ENCODE data around the gene TLN1. TPM values are rescaled to one million over a fixed set of nuclear protein-coding genes. Genes with fewer than 3 reads are reported as not detected.

Gene TLN1
- polyA plus RNA-seq, 4 donors, result 82.1 to 103 (median 88.5) TPM

DNA sequence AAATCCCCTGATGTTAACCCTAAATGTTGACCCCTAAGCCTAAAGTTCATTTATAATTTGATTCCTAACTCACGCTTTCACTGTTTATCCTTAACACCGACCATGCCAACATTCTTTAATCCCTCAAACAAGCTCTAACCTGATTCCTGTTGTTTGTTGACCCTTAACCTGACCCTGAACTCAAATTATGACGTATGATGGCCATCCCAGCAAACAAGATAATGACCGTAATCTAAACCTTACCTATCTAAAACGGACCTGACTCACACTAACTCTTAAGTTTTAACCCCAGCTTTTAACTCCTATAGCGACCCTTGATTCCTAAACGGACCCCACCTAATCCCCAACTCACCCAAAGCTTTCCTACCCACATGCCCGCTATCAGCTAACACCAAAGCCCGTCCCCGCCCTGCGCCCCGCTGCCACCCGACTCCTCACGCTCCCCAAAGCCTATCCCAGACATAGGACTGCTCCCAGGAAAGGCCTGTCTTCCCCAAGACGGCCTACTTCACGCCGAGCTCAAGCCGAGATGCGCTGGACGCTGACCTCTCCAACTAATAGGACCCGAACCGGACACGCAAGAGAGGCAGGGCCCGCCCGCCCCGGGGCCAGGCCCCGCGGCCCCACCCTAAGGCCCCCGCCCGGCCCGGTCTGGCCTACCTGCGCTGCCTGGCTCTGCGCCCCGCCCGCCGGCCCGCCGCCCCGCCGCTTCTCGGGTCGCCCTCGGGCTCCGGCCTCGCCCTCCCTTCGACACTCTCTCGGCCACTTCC lies 395 bp downstream of the TLN1 start:
- peak in 1 of 2 donors; percentile 46 for DNase-seq
- Histone ChIP-seq H3K9me3 (ENCODE audit: control insufficient read depth in 2 of 2, insufficient read depth in 1 of 2, low read depth in 1 of 2, low read length in 1 of 2) (no peaks in the 10 kb centered on the region), H3K4me3 (ENCODE audit: low read depth in 1 of 3, low read length in 3 of 3) (peak overlapping the region; percentile 79 to 84 (median 80)), H3K27ac (ENCODE audit: low read depth in 1 of 3, low read length in 2 of 3) (peak overlapping the region; percentile 96 to 98 (median 98)), H3K36me3 (ENCODE audit: control insufficient read depth in 3 of 3, insufficient read depth in 2 of 3, low read depth in 1 of 3, low read length in 3 of 3) (peaks cover 0 to 30% (median 6%) of the 10 kb centered on the region in 3 donors), H3K27me3 (ENCODE audit: control insufficient read depth in 3 of 3, insufficient read depth in 3 of 3, low read length in 3 of 3) (no peaks in the 10 kb centered on the region), H3K4me1 (ENCODE audit: control insufficient read depth in 3 of 3, insufficient read depth in 2 of 3, low read depth in 1 of 3, low read length in 2 of 3) (peaks cover 17 to 53% (median 31%) of the 10 kb centered on the region in 3 donors)
- WGBS, 3 donors, result 0 to 1% (median 0%) methylated on average over 29 to 47 of the region's 47 CpGs
- no peak for FAIRE-seq

DNA sequence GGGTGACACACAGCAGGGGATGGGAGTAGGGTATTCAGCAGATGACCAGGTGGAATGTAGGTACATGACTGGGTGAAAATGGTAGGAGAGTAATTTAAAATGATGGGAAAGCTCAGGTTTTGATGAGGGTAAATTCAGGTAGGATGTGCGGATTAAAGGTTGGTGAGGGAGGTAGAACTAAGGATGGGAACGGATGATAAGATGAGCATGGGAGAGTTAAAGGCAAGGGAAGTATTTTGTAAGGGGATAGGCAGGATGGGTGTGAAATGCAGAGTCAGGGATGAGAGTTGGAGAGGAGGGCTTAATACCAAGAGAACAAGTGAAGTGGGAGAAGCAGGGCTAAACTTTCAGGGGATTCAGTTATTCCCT lies 1.5 kb downstream of the TLN1 start:
- Histone ChIP-seq H3K4me3 (ENCODE audit: low read depth in 1 of 3, low read length in 3 of 3) (peak overlapping the region in 2 of 3 donors; percentile 80 to 84), H3K27me3 (ENCODE audit: control insufficient read depth in 3 of 3, insufficient read depth in 3 of 3, low read length in 3 of 3) (no peaks in the 10 kb centered on the region), H3K9me3 (ENCODE audit: control insufficient read depth in 2 of 2, insufficient read depth in 1 of 2, low read depth in 1 of 2, low read length in 1 of 2) (no peaks in the 10 kb centered on the region), H3K4me1 (ENCODE audit: control insufficient read depth in 3 of 3, insufficient read depth in 2 of 3, low read depth in 1 of 3, low read length in 2 of 3) (peaks cover 19 to 60% (median 31%) of the 10 kb centered on the region in 3 donors), H3K27ac (ENCODE audit: low read depth in 1 of 3, low read length in 2 of 3) (peak overlapping the region; percentile 96 to 98 (median 98)), H3K36me3 (ENCODE audit: control insufficient read depth in 3 of 3, insufficient read depth in 2 of 3, low read depth in 1 of 3, low read length in 3 of 3) (peaks cover 0 to 30% (median 8%) of the 10 kb centered on the region in 3 donors)
- no peak for FAIRE-seq
- no peak for DNase-seq
- WGBS, 3 donors, result 68 to 87% (median 74%) methylated on average over 2 of the region's 2 CpGs

DNA sequence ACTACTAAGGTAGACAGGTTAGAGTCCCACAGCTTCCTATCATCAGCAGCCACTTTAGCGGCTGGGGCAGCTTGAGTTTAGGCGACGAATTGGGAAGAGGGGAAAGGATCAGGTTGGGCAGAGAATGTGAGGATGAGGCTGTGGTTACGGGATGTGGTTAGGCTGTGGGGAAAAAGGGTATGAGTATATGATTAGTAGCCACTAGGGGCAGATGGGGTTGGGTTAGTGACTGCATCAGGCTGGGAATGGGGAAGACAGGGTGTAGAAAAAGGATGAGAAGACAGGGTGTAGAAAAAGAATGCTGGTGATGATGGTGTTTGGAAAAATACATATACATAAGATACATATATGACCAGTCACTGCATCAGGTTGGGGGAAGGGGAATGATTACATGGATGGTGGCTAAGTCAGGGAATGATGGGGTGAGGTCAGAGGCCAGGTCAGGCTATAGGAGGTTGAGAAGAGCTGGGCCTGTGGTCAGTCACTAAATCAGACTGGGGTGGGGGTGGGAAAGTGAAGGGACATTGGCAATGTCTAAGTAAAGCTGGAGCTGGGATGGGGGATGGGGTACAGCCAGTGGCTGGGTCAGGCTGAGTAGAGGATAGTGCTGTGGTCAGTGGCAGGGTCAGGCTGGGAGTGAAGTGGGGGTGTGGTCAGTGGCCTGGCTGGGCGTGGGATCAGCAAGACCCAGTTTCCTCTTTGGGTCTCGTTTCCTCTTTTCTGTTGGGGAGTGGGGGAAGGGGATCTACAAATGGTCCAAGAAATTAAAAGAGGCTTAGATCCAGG lies 2.1 kb downstream of the TLN1 start:
- H3K4me3 ChIP-seq (ENCODE audit: low read depth in 1 of 3, low read length in 3 of 3), result peak overlapping the region in 2 of 3 donors; percentile 11 to 16
- peak overlapping the region; percentile 17 to 98 (median 96) for H3K27ac ChIP-seq (ENCODE audit: low read depth in 1 of 3, low read length in 2 of 3)
- WGBS, 3 donors, result 17 to 42% (median 32%) methylated on average over 6 of the region's 6 CpGs
- H3K9me3 ChIP-seq (ENCODE audit: control insufficient read depth in 2 of 2, insufficient read depth in 1 of 2, low read depth in 1 of 2, low read length in 1 of 2), result no peaks in the 10 kb centered on the region
- peaks cover 19 to 60% (median 31%) of the 10 kb centered on the region in 3 donors for H3K4me1 ChIP-seq (ENCODE audit: control insufficient read depth in 3 of 3, insufficient read depth in 2 of 3, low read depth in 1 of 3, low read length in 2 of 3)
- FAIRE-seq, result no peak
- H3K27me3 ChIP-seq (ENCODE audit: control insufficient read depth in 3 of 3, insufficient read depth in 3 of 3, low read length in 3 of 3), result no peaks in the 10 kb centered on the region
- H3K36me3 ChIP-seq (ENCODE audit: control insufficient read depth in 3 of 3, insufficient read depth in 2 of 3, low read depth in 1 of 3, low read length in 3 of 3), result peaks cover 0 to 36% (median 11%) of the 10 kb centered on the region in 3 donors
- peak; percentile 58 to 69 for DNase-seq

DNA sequence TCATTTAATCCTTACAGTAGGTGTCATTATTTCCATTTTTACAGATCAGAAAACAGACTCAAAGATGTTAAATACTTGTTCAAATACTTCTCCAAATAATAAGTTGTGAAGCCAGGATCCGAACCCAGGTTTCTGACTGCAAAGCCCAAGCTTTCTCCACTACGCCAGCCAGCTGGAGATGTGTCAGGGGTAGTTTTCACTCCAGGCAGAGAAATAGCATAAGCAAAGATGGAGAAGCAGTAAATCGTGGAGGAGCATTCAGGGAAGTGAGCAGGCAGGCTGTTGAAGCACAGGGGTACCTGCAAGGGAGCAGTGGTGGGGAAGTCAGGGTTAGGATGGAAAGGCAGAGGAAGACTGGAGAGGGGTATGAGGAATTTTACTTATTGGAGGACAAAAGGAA lies 2.9 kb downstream of the TLN1 start:
- Histone ChIP-seq H3K36me3 (ENCODE audit: control insufficient read depth in 3 of 3, insufficient read depth in 2 of 3, low read depth in 1 of 3, low read length in 3 of 3) (peaks cover 0 to 40% (median 14%) of the 10 kb centered on the region in 3 donors), H3K27me3 (ENCODE audit: control insufficient read depth in 3 of 3, insufficient read depth in 3 of 3, low read length in 3 of 3) (no peaks in the 10 kb centered on the region), H3K4me3 (ENCODE audit: low read depth in 1 of 3, low read length in 3 of 3) (peak overlapping the region in 2 of 3 donors; percentile 11 to 16), H3K27ac (ENCODE audit: low read depth in 1 of 3, low read length in 2 of 3) (peak overlapping the region; percentile 17 to 98 (median 67)), H3K4me1 (ENCODE audit: control insufficient read depth in 3 of 3, insufficient read depth in 2 of 3, low read depth in 1 of 3, low read length in 2 of 3) (peaks cover 19 to 60% (median 31%) of the 10 kb centered on the region in 3 donors), H3K9me3 (ENCODE audit: control insufficient read depth in 2 of 2, insufficient read depth in 1 of 2, low read depth in 1 of 2, low read length in 1 of 2) (no peaks in the 10 kb centered on the region)
- FAIRE-seq (no peak), DNase-seq (no peak)
- WGBS, 3 donors, result 57 to 75% (median 61%) methylated on average over 3 of the region's 3 CpGs

DNA sequence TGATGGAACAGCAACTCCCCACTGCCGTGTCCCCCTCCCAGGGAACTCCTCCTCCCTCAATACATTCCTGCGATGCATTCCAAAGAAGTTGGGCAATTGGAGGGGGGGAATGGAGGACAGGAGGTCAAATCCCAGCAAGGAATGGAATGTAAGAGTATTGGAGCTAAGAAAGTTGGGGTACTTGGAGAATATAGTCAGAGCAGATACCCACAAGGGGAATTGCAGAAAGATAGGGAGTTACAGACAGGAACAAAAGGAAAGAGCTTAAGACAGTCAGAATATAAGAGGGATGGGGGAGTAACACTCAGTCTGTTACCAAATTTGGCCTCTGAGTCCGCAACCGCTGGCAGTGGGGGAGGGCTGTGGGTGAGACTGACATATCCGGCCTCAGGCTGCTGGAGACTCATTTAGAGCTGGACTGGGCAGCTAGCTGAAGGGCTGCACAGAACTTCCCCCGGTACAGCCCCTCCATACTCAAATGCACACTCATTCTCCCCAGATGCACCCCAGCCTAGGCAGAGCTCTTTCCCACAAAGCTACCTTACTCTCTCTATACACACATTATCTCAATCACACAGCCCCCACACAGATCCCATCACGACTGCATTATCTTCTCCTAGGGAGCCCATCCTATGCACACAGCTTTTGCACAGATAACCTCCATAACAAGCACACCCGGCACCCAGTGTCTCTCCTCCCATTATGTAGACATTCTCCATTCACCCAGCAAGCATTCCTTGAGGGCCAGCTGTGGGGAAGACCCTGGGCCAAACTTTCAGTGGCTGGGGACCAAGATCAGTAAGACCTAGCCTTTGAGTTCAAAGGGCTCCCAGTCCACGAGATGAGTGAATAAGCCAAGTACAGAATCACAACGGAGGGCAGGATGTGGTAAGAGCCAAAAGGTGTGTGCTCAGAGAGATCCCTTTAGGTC lies 3.7 kb downstream of the TLN1 start:
- WGBS, 3 donors, result 14 to 32% (median 28%) methylated on average over 10 of the region's 10 CpGs
- Histone ChIP-seq H3K27me3 (ENCODE audit: control insufficient read depth in 3 of 3, insufficient read depth in 3 of 3, low read length in 3 of 3) (no peaks in the 10 kb centered on the region), H3K9me3 (ENCODE audit: control insufficient read depth in 2 of 2, insufficient read depth in 1 of 2, low read depth in 1 of 2, low read length in 1 of 2) (no peaks in the 10 kb centered on the region), H3K27ac (ENCODE audit: low read depth in 1 of 3, low read length in 2 of 3) (peak overlapping the region; percentile 67 to 87 (median 71)), H3K4me1 (ENCODE audit: control insufficient read depth in 3 of 3, insufficient read depth in 2 of 3, low read depth in 1 of 3, low read length in 2 of 3) (peaks cover 19 to 52% (median 31%) of the 10 kb centered on the region in 3 donors), H3K36me3 (ENCODE audit: control insufficient read depth in 3 of 3, insufficient read depth in 2 of 3, low read depth in 1 of 3, low read length in 3 of 3) (peaks cover 0 to 45% (median 21%) of the 10 kb centered on the region in 3 donors), H3K4me3 (ENCODE audit: low read depth in 1 of 3, low read length in 3 of 3) (peak overlapping the region in 1 of 3 donors; percentile 1)
- FAIRE-seq (no peak), DNase-seq (peak; percentile 51 to 57)

GRCh38 chr9:35727676-35728040 lies 4.3 kb downstream of the TLN1 start:
- no peak for DNase-seq
- H3K4me1 ChIP-seq (ENCODE audit: control insufficient read depth in 3 of 3, insufficient read depth in 2 of 3, low read depth in 1 of 3, low read length in 2 of 3), result peaks cover 19 to 52% (median 31%) of the 10 kb centered on the region in 3 donors
- no peaks in the 10 kb centered on the region for H3K9me3 ChIP-seq (ENCODE audit: control insufficient read depth in 2 of 2, insufficient read depth in 1 of 2, low read depth in 1 of 2, low read length in 1 of 2)
- H3K27ac ChIP-seq (ENCODE audit: low read depth in 1 of 3, low read length in 2 of 3), result peak overlapping the region; percentile 67 to 87 (median 71)
- 32 to 62% (median 46%) methylated on average over 5 of the region's 5 CpGs for WGBS, 3 donors
- no peak for FAIRE-seq
- H3K27me3 ChIP-seq (ENCODE audit: control insufficient read depth in 3 of 3, insufficient read depth in 3 of 3, low read length in 3 of 3), result no peaks in the 10 kb centered on the region
- peaks cover 2 to 51% (median 24%) of the 10 kb centered on the region in 3 donors for H3K36me3 ChIP-seq (ENCODE audit: control insufficient read depth in 3 of 3, insufficient read depth in 2 of 3, low read depth in 1 of 3, low read length in 3 of 3)
- H3K4me3 ChIP-seq (ENCODE audit: low read depth in 1 of 3, low read length in 3 of 3), result no peak overlapping the region

- peak overlapping the region in 1 of 3 donors; percentile 8 for H3K4me3 ChIP-seq (ENCODE audit: low read depth in 1 of 3, low read length in 3 of 3)
- H3K36me3 ChIP-seq (ENCODE audit: control insufficient read depth in 3 of 3, insufficient read depth in 2 of 3, low read depth in 1 of 3, low read length in 3 of 3), result peaks cover 9 to 57% (median 27%) of the 10 kb centered on the region in 3 donors
- H3K27ac ChIP-seq (ENCODE audit: low read depth in 1 of 3, low read length in 2 of 3), result peak overlapping the region; percentile 67 to 87 (median 71)
- FAIRE-seq (no peak), DNase-seq (peak; percentile 28 to 51)
- H3K9me3 ChIP-seq (ENCODE audit: control insufficient read depth in 2 of 2, insufficient read depth in 1 of 2, low read depth in 1 of 2, low read length in 1 of 2), result no peaks in the 10 kb centered on the region
- no peaks in the 10 kb centered on the region for H3K27me3 ChIP-seq (ENCODE audit: control insufficient read depth in 3 of 3, insufficient read depth in 3 of 3, low read length in 3 of 3)
- H3K4me1 ChIP-seq (ENCODE audit: control insufficient read depth in 3 of 3, insufficient read depth in 2 of 3, low read depth in 1 of 3, low read length in 2 of 3), result peaks cover 19 to 52% (median 31%) of the 10 kb centered on the region in 3 donors
- 13 to 29% (median 27%) methylated on average over 3 of the region's 3 CpGs for WGBS, 3 donors
Observed at GRCh38 chr9:35726931-35727330, 5.1 kb downstream of the TLN1 start.
